ENCODE measurements around the gene MS4A4A.

MS4A4A gene

DNA sequence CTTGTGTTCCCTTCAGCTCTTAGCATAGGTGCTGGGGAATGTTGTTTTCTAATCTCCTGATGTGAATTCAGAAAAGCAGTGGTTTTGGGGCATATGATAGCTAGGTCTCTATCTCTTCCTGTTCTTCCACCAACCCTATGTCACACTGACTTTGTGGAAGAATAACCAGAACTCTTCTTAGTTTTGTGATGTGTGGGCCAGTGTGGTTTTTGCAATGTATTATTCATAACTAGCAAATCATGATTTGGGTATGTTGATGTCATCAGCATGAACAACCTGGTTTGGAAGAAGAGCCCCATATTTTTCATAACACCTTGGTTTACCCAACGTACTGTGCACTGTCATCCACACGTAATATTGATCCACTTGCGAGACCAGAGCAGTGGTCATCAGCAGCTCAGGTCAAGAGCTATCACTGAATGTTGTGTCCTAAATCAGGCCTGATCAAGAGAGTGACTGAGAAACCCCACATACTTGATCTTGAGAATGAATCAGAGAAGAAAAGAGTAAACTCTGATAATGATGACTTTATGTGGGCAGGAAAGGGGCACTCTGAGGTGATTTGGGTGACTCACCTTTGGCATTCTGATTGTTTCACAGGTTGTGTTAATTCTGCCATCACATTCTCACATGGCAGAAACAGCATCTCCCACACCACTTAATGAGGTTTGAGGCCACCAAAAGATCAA, 27.2 kb downstream of the MS4A4A start:
- Histone ChIP-seq H3K4me3 (ENCODE audit: low read depth, low read length) (no peak overlapping the region), H3K27ac (no peak overlapping the region), H3K36me3 (no peaks in the 10 kb centered on the region), H3K27me3 (ENCODE audit: insufficient read depth, low read depth, severe bottlenecking) (peaks cover 7% of the 10 kb centered on the region), H3K9me3 (ENCODE audit: severe bottlenecking) (no peaks in the 10 kb centered on the region)
- no peak for DNase-seq
- TF ChIP-seq, protein P1, sequence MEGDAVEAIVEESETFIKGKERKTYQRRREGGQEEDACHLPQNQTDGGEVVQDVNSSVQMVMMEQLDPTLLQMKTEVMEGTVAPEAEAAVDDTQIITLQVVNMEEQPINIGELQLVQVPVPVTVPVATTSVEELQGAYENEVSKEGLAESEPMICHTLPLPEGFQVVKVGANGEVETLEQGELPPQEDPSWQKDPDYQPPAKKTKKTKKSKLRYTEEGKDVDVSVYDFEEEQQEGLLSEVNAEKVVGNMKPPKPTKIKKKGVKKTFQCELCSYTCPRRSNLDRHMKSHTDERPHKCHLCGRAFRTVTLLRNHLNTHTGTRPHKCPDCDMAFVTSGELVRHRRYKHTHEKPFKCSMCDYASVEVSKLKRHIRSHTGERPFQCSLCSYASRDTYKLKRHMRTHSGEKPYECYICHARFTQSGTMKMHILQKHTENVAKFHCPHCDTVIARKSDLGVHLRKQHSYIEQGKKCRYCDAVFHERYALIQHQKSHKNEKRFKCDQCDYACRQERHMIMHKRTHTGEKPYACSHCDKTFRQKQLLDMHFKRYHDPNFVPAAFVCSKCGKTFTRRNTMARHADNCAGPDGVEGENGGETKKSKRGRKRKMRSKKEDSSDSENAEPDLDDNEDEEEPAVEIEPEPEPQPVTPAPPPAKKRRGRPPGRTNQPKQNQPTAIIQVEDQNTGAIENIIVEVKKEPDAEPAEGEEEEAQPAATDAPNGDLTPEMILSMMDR (IDR thresholded peaks at IDR 0.05; ENCODE audit: low read depth, low read length): no peak

DNA sequence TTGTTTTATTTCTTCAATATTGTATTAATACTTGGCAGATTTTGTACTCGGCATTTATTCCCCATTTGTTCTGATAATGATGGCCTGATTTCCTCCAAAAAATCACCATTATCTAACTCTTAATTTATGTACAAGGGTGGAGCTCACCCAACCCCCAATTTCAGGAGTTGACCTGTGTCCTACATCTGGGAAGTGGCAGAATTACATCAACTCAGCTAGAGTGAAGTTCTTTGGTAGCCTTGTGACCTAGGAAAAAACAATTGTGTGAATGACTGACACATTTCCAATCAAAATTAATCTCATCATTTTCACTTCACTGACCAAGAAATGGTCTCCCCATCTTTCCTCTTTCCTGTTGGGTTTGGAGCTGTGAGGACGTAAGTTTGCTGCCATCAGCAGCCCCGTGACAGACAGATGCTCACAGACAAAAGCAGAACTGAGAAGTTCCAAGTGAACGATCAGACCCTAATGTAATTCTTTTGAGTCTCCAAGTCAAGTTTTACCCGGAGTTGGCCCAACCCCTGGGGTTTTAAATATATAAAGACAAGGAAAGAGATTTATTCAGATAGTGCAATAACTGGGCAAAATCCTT, 30.0 kb downstream of the MS4A4A start:
- H3K36me3 ChIP-seq: no peaks in the 10 kb centered on the region
- TF ChIP-seq, protein P1 (IDR thresholded peaks at IDR 0.05; ENCODE audit: low read depth, low read length): no peak
- no peak overlapping the region for H3K4me3 ChIP-seq (ENCODE audit: low read depth, low read length)
- peaks cover 4% of the 10 kb centered on the region for H3K27me3 ChIP-seq (ENCODE audit: insufficient read depth, low read depth, severe bottlenecking)
- no peaks in the 10 kb centered on the region for H3K9me3 ChIP-seq (ENCODE audit: severe bottlenecking)
- no peak for DNase-seq
- H3K27ac ChIP-seq: no peak overlapping the region

DNA sequence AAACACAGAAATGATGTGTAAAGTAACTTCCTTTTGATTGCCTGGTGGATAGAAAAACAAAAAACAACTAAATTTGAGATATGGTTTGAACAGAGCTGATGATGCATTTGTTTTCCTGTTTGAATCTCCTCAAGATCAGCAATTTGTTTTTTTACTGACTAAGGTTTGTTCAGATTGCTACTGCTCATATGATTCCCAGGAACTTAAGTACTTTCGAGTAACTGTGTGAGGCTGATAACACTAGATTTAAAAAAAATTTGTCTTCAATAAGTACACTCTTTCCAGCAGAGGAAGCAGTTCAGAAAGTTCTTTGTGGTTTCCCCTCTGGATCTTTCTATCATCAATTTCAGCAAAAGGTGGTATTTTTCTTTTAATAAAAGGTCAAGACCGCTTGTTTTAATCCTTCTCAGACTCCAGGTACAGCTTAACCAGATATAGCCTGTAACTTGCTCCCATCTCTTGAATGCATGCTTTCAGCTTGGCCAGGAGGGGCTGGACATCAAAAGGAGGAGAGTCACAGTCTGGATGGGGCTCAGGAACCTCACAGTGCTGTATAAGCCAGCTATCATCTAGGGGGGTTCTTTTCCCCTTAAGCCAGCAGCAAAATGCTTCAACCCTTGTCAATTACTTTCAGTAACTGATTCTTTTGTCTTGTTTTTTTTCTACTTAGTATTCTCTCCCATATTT, 34.3 kb downstream of the MS4A4A start:
- H3K27ac ChIP-seq: no peak overlapping the region
- no peak for DNase-seq
- no peak overlapping the region for H3K4me3 ChIP-seq (ENCODE audit: low read depth, low read length)
- TF ChIP-seq, protein P1 (IDR thresholded peaks at IDR 0.05; ENCODE audit: low read depth, low read length): no peak
- no peaks in the 10 kb centered on the region for H3K36me3 ChIP-seq
- no peaks in the 10 kb centered on the region for H3K9me3 ChIP-seq (ENCODE audit: severe bottlenecking)
- H3K27me3 ChIP-seq (ENCODE audit: insufficient read depth, low read depth, severe bottlenecking): peaks cover 7% of the 10 kb centered on the region

DNA sequence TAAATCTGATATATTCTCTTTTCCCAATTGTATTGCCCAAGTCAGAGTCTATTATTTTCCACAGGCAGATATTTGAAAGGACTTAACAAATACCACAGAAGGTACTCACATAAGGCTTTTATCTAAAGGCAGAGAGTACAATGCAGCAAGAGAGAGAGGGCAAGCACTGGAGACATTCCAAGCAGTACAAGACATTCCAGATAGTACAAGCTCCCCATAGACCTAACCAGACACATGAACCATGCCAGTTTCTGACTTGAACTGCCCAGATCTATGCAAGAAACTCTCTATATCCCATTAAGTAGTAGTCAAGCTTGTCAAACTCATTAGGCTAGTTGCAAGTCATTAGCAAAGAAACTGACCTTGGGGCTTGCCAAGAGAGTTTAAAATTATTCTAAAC, 35.4 kb downstream of the MS4A4A start:
- TF ChIP-seq, protein P1 (IDR thresholded peaks at IDR 0.05; ENCODE audit: low read depth, low read length): no peak
- Histone ChIP-seq H3K36me3 (no peaks in the 10 kb centered on the region), H3K27me3 (ENCODE audit: insufficient read depth, low read depth, severe bottlenecking) (peaks cover 3% of the 10 kb centered on the region), H3K27ac (no peak overlapping the region), H3K9me3 (ENCODE audit: severe bottlenecking) (no peaks in the 10 kb centered on the region), H3K4me3 (ENCODE audit: low read depth, low read length) (no peak overlapping the region)
- DNase-seq: no peak

DNA sequence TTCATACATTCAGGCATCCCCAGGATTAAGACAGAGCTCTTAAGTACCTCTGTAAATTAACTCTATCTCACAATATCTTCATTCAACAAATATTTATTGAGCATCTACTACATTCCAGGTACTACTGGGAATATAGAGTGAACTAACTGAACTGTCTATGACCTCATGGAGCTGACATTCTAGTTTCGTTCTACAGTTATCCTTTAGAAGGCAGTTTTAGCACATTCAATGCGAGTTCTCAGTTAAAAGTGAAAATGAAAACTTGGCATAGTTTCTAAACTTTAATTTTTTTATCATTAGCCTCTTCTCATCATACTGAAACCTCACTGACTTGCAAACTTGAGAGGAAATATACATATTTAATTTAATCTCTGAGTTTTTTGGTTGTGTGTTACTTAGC, 35.9 kb downstream of the MS4A4A start:
- H3K27me3 ChIP-seq (ENCODE audit: insufficient read depth, low read depth, severe bottlenecking): peaks cover 3% of the 10 kb centered on the region
- H3K27ac ChIP-seq: no peak overlapping the region
- H3K4me3 ChIP-seq (ENCODE audit: low read depth, low read length): no peak overlapping the region
- H3K36me3 ChIP-seq: no peaks in the 10 kb centered on the region
- DNase-seq: no peak
- no peaks in the 10 kb centered on the region for H3K9me3 ChIP-seq (ENCODE audit: severe bottlenecking)
- TF ChIP-seq, protein P1 (IDR thresholded peaks at IDR 0.05; ENCODE audit: low read depth, low read length): no peak
